Heart left ventricle (tissue), 13 donors: ENCODE measurements around the gene DEFB131A.
"Not testable (repeated sequence)": the region's sequence is repeated elsewhere in the genome, so short reads cannot be mapped to it uniquely, and the experiment has no call there.

Experiments used
- POLR2A ChIP-seq, 2 donors: fragments of 450-650 bp; IDR thresholded peaks; one replicate each; pipeline ENCODE4 v1.6.1; 2017; ENCODE audit warnings: antibody characterized with exemption in 2 of 2, mild to moderate bottlenecking in 2 of 2, moderate library complexity in 2 of 2
- TF ChIP-seq, protein P1 (sequence below), 12 donors: fragments of 200-600 bp; sonication (generic) in 4 of 12; IDR thresholded peaks; one replicate each; pipeline versions ENCODE4 v1.5.0 to v1.8.0; 2018 to 2022; ENCODE audit warnings: antibody characterized with exemption in 12 of 12, mild to moderate bottlenecking in 5 of 12
- donor health status: ischemic (EF 13 %, LVEDD 7.1; RV severe dilation, severe dysfunction).
- donor health status: DM: no; HTN: yes; CAD: no.
- donor health status: DM: no; HTN: no; CAD: no.
- donor health status: ischemic (EF 25% LVEDD 6.9; RV normal size, moderate dysfunction).
- donor health status: ischemic (EF 25% LVEDD 5.7; RV mildly dilated, moderate dysfunction).
- donor health status: ischemic (EF 35%, LVEDD 5.7; RV mildly dilated, moderate dysfunction).
- donor health status: nonischemic (EF 11% LVEDD 7.7; RV severe dilation, severe dysfunction).
- donor health status: DM: yes; HTN: yes; CAD: no.
- donor health status: PGD.
- donor health status: ischemic (EF 29% LVEDD 5.4; RV normal size, mild dysfunction).
- donor health status: nonischemic (EF 23%, LVEDD 6.1; RV moderate dilation, normal function).

GRCh38 chr4:9486880-9487279 is 42.7 kb downstream of the DEFB131A start:
- TF ChIP-seq, protein P1, sequence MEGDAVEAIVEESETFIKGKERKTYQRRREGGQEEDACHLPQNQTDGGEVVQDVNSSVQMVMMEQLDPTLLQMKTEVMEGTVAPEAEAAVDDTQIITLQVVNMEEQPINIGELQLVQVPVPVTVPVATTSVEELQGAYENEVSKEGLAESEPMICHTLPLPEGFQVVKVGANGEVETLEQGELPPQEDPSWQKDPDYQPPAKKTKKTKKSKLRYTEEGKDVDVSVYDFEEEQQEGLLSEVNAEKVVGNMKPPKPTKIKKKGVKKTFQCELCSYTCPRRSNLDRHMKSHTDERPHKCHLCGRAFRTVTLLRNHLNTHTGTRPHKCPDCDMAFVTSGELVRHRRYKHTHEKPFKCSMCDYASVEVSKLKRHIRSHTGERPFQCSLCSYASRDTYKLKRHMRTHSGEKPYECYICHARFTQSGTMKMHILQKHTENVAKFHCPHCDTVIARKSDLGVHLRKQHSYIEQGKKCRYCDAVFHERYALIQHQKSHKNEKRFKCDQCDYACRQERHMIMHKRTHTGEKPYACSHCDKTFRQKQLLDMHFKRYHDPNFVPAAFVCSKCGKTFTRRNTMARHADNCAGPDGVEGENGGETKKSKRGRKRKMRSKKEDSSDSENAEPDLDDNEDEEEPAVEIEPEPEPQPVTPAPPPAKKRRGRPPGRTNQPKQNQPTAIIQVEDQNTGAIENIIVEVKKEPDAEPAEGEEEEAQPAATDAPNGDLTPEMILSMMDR (IDR thresholded peaks at IDR 0.05) = not testable (repeated sequence)
- not testable (repeated sequence) for TF ChIP-seq POLR2A (IDR thresholded peaks at IDR 0.05)
